ENCODE results near the gene MPL.

DNA sequence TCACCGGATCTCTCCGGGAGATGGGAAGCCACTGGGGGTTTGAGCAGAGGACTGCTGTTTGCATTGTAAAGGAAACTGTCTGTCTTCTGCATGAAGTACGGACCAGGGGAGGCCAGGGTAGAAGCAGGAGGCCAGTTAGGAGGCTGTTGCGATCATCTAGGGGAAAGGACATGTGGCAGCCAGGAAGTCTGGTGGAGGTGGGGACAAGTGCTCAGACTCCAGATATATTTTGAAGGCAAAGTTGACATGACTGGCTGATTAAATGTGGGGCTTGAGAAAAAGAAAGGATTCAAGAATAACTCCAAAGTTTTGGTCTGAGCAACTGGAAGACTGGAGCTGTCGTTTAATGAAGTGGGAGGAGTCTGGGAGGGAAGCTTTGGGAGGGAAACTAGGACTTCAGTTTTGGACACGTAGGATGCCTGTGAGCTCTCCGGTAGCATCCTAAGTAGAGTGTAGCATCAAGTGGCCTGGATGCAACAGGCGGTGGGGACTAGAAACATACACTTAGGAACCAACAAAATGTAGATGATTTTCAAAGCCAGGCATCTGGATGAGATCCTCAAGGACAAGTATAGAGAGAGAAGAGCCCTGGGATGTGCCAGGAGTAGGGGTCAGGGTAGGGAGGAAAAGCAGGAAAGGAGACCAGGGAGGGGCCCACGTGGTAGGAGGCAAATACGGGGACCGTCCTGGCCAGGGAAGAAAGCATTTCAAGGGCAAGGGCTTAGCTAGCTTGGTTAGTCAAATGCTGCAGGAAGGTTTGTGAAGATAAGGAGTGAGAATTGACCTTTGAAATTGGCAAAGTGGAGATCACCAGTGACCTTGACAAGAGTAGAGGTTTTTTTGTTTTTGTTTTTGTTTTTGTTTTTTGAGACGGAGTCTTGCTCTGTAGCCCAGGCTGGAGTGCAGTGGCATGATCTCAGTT, 48.6 kb upstream of the MPL start:
- TF ChIP-seq, protein P1, sequence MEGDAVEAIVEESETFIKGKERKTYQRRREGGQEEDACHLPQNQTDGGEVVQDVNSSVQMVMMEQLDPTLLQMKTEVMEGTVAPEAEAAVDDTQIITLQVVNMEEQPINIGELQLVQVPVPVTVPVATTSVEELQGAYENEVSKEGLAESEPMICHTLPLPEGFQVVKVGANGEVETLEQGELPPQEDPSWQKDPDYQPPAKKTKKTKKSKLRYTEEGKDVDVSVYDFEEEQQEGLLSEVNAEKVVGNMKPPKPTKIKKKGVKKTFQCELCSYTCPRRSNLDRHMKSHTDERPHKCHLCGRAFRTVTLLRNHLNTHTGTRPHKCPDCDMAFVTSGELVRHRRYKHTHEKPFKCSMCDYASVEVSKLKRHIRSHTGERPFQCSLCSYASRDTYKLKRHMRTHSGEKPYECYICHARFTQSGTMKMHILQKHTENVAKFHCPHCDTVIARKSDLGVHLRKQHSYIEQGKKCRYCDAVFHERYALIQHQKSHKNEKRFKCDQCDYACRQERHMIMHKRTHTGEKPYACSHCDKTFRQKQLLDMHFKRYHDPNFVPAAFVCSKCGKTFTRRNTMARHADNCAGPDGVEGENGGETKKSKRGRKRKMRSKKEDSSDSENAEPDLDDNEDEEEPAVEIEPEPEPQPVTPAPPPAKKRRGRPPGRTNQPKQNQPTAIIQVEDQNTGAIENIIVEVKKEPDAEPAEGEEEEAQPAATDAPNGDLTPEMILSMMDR (optimal IDR thresholded peaks at IDR 0.05 in 1 of 3, IDR thresholded peaks at IDR 0.05 in 1 of 3, conservative IDR thresholded peaks at IDR 0.05 in 1 of 3; ENCODE audit: extremely low read depth in 1 of 3, insufficient read depth in 2 of 3, low read length in 3 of 3), result no peak
- no peak for TF ChIP-seq EZH2 (IDR thresholded peaks at IDR 0.05; ENCODE audit: low read length)

Measured in keratinocyte (primary cell).